NCI-H82 (cell line): Measurements from ENCODE around the gene IQGAP2.
"Not testable (repeated sequence)": the region's sequence is repeated elsewhere in the genome, so short reads cannot be mapped to it uniquely, and the experiment has no call there.

Experiments
- DNase-seq: peaks from one replicate; lab custom pipeline; 2025; lab: John Stamatoyannopoulos, UW

Gene IQGAP2

DNA sequence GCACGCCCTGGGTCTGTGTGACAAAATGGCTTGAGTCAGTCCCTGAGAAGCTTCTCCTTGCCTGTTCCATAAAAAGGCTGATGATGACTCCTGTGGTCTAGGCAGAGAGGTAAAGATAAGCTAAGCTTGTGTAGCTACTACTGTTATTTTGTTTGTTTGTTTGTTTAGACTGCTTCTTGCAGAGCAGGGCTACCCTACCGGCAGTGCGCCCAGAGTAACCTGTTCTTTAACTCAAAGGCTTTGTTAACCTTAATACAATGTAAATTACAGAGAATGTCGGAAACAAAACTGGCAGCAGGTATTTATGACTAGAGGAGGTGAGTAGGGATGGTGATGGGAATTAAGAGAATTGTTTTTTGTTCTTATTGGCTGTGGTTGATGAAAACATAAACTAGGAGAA is 132.5 kb downstream of the IQGAP2 start:
- DNase-seq = no peak

DNA sequence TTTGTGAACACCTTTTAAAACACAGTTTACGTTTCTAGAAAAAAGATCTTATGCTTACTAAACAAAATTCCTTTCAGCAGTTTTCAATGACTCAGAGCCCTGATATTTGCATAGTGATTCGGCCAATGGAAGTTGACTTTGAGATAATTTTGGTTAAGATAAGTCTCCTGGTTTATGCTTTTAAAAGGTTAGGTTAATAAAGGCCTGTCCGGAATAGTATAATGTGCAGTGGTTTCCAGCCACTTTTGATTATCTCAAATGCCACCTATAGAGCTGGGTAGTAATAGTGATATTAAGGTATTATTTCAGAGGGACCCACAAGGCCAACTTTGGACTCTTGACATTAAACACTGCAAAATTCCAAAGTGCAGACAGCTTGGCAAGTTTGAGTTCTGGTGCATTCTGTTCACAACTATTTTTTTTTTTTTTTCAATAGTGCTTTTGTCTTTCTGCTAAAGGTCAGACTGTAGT is 134.0 kb downstream of the IQGAP2 start:
- DNase-seq = no peak

DNA sequence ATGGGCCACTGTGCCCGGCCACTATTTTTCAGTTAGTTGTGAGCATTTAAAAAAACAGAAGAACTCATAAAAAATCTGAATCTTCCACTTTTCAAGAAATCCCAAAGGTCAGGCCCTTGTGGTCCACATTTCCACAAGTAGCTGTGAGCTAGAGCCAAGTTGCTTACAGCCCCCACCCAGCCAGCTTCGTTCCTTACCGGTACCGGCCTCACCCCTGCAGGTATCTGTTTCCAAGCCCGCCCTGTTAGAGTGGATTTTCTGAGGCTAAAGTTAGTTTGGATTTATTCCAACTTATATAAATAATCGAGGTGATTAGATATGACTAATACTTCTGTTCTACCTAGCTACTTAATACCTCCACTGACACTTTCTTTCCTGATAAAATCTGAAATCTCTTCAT is 139.2 kb downstream of the IQGAP2 start:
- DNase-seq = no peak

DNA sequence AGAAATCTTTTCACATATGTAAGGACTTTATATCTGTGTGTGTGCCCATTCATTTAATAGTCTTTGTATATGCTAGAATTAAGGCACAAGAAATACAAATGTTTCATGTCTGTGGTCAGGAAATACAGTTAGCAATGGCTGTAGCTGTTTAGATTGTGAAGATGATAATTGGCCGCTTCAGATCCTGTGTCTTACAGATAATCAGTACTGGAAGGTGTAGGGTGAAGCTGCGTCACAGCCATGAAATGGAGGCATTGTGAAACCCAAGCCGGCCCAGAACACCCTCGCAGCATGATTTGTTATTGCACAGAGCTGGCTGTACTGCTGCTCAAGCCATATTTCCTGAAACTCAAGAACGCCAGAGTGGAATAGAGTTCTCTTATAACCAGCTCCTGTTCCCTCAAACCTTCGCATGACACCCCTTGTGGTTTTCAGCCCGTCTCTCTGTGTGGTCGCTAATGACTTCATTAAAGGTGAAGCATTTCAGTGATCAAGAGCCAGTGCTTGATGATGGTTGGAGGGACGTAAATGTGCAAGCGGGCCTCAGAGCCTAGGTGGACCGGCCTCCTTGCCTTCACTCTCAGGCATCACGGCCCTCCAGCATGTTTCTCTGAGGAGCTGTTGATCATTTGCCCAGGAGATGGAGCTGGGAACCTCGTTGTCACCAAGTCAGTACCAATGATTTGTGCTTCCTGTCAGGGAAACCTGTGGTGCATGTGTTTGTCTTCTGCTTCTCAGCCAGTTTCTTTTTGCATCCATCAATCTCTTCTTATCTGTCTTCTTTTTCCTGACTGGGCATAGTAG is 140.0 kb downstream of the IQGAP2 start:
- peak; percentile 24 for DNase-seq

DNA sequence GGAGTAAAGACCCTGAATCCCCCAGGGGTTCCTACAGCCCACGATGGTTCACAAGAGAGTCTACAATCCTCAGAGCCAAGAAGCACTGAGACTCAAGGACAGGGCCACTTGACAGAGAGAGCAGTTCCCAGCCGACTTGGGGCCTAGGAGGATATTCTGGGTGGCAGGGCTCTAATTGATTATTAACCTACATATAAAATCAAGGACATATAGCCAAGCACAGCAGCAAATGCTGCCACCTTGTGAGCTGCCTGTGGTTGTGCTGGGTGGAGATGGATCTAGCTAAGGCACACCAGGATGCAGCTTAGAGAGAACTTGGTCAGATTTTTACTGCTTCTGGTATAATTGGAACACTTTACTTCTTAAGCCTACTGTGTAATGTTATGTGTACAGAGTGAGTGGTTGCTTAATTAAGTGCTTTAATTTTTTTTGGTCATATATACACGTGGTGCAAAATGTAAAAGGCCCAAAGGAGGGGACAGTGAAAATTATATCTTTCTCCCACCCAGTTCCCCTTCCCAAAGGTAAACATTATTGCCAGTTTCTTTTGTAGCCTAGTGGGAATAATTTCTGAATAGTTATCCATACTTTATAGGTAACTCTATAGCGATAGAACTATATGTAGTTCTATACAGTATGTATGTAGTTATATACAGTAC is 141.3 kb downstream of the IQGAP2 start:
- DNase-seq = peak; percentile 83

DNA sequence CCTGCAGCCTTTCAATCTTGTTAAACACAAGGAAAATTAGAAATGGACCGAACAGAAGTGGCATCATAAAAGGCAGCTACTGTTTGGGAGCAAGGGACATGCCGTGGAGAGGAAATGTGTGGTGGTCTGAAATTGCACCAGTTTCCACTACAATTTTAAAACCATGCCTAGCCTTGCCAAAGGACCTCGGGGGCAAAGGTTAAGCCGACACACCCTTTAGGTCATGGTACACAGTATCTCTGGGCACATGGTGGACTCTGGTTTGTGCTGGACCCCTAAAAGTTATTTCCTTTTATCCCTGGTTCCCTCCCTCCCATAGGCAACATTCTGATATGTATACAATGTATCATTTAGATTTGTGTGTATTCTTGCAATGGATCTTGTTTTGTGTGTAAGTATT is 142.1 kb downstream of the IQGAP2 start:
- no peak for DNase-seq

DNA sequence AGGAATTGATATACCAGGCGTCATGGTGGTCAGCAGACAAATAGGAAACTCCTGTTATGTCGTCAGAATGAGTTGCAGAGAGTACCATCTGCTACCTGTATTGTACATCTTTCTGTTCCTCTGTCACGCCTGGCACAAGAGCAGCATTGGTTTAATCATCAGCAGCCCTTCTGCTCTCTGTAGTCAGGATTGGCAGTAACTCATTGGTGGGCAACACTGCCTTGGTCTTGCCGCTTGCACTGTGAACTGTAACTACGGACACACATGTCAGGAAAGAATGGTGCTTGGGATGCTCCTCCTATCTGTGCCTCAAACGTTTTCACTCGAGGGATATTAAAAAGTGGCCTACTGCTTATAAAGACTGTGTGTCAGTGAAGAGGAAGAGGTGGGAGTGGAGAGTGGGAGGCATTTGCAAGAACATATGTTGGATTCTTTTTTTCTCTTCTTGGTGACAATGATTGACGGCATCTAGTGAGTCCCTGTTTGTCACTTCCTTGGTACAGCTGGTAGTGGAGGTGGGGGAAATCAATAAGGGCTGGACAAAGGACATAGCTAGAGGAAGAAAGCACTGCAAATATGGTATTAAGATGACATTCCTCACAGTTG is 143.5 kb downstream of the IQGAP2 start:
- DNase-seq = peak; percentile 44

DNA sequence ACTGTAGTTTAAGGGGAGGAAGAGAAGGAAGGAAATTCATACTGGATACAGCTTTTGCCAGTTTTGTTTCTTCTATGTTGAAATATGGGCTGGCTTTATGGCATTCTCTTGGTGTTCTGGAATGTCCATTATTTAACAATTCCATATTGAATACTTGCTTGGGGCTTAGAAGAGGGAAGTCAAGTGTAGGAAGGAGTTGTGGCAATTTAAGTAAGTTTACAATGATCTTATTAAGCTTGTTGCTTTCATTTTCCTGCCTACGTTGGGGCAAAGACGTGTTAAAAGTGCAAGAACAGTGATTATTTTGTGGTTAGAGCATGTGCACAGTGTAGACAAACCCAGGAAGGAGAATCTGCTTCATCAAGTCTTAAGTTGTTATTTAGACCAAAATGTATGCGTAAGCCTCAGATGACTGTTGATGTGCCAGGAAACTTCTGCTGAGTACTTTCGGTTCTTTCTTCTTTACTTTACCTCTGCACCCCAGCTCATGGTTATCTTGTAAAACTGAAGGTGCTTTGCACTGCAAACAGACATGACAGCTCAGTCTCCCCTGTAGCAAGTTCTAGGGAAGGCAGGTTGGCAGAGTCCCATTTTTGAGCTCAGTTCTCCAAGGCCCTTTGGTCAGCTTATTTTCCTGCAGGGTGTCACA is 144.3 kb downstream of the IQGAP2 start:
- DNase-seq = no peak

DNA sequence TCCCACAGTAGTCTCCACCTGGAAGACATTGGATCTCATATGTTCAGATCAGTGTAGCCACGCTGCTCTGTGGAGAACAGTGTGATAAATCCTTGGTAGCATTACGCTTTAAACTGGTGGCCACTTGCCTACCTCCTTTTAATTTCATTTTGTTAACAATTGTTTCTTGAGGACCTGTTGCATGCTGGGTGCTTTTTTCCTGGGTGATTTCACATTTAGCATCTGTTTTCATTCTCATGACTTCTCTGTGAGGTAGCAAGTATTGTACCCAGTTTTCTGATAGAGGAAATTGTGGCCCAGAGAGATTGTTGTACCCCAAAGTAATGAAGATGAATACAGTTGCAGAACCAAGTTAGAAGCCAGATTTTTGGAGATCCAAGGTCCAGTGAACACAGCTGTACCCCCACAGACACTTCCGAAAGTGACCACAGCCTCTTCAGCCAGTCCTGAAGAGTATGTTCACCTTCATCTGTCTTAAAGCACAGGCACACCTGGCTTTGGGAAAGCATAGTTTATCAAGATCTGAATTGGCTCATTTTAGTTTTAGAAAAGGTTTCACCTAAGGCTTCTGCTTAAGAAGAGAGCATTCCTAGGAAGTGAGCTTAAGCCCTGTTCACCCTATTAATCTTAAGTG is 144.9 kb downstream of the IQGAP2 start:
- no peak for DNase-seq

DNA sequence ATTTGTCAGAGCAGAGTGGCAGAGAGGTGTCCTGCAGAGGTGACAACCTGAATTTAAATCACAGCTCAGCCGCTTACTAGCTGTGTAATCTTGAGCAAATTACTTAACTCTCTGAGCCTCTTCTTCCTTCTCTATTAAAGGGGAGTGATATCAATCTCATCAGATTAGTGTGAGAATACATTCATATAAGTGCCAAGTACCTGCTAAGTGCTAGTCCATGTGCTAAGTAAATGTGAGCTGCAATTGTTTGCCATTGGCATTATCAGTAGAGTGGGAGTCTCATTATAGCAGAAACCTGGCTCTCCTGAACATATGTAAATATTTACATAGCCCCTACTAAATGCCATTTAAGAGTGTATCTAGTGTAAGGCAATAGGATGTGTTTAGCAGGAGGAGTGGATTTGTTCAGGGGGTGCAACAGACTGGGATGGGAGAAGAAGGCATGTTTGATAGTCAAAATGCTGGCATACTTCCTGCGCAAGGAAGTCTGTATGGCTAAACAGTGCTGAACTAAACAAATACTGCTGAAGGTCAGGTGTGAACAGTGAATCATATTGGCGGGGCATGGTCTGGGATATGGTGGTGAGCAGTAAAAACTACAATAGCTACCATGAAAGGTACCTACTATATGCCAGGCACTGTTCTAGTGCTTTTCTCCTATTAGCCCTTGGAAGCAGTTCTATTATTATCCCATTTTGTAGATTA is 145.6 kb downstream of the IQGAP2 start:
- DNase-seq = peak; percentile 94

DNA sequence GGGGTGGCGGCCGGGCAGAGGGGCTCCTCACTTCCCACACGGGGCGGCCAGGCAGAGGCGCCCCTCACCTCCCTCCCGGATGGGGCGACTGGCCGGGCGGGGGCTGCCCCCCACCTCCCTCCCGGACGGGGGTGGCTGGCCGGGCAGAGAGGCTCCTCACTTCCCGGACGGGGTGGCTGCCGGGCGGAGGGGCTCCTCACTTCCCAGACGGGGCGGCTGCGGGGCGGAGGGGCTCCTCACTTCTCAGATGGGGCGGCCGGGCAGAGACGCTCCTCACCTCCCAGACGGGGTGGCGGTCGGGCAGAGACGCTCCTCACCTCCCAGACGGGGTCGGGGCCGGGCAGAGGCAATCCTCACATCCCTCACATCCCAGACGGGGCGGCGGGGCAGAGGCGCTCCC is 147.8 kb downstream of the IQGAP2 start:
- DNase-seq = not testable (repeated sequence)

DNA sequence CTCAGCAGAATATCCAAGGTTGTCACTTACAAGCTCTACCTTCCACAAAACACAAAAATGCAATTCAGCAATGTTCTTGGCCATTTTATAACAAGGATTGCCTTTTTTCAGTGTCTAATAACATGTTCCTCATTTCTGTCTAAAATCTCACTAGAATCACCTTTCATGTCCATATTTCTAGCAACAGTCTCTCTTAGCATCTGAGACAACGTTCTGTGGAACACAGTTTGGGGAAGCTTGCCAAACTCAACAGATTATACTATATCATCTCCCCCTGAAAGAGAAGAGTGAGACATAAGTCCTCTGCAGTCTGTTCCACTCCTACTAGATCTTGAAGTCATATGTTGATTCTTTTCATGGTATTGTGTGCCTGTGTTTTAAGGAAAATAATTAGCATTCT is 149.5 kb downstream of the IQGAP2 start:
- no peak for DNase-seq

DNA sequence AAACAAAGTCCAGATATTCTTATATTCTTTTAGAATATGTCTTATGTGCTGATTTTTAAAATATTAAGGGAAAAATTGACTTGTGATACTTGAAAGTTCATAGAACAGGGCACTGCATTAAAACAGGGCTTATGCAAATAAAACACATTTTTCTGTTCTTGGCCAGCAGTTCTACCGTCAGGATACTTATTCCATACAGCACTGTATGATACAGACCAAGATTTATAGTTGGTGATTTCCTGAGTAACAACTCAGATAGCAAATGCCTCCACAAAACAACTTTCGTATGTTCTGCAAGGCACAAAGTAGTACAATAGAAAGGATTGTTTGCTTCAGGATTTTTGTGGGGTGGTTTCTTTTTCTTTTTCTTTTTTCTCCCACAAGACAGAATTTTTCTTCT is 150.2 kb downstream of the IQGAP2 start:
- DNase-seq = no peak

DNA sequence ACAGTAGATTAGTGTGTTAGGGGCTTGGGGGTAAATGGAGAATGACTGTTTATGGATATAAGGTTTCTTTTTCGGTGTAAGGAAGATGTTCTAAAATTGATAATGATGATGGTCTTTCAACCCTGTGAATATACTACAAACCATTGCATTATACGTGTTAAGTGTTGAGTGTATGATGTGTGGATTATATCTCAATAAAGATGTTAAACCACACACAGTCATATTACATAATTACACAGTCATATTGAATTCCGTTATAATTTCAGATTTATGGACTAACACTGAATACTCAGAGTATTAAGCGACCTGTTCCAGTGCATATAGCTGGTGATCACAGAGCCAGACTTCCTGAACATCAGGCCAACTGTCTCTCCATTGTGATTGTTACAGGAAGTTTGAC is 152.0 kb downstream of the IQGAP2 start:
- DNase-seq = no peak

DNA sequence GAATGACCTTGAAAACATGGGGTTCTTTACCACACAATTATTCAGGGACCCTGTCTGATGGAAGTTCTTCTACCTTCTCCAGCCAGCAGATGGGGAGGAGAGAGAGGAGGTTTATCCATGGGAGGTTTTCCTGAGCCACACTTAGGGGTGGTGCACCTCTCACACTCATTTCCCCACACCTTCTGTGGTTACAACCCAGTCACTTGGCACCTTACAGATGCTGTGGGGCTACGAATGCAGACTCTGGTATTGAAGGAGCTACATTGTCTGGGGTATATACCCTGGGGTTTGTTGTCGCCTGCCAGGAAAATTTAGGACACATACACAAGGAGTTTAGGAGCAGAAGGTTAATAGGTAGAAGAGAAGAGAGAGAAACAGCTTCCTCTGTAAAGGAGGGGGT is 152.6 kb downstream of the IQGAP2 start:
- no peak for DNase-seq

DNA sequence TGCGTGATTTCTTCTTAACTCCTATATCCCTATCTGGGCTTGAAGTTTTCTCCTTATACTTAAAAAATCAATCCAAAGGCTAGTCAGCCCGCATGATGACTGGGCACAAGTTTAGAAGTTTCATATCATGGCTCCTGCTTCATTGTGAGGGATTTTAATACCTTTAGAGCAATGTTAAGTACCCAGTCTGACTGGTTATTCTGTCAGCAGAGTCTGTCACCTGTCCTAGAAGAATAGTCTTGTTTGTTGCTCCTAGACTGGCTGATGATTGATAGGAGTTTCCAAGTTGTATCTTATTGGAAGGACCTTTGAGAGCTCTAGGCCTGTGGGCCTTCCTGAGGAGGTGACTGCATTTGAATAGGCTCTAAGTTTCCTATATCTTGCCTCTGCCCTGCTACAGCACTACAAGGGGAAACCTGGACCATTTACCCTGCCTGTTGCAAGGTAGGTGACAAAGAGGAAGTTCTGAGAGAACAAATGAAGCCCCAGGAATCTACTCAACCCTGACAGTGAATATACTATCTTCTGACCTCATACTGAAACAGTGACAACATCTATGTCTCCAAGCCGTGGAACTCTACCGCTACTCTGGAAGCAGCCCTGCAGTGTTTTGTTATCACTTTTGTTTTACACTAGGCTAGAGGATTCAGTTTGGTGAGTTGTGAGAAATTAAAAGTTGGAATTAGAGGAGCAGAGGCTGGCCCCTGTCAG is 153.6 kb downstream of the IQGAP2 start:
- no peak for DNase-seq

DNA sequence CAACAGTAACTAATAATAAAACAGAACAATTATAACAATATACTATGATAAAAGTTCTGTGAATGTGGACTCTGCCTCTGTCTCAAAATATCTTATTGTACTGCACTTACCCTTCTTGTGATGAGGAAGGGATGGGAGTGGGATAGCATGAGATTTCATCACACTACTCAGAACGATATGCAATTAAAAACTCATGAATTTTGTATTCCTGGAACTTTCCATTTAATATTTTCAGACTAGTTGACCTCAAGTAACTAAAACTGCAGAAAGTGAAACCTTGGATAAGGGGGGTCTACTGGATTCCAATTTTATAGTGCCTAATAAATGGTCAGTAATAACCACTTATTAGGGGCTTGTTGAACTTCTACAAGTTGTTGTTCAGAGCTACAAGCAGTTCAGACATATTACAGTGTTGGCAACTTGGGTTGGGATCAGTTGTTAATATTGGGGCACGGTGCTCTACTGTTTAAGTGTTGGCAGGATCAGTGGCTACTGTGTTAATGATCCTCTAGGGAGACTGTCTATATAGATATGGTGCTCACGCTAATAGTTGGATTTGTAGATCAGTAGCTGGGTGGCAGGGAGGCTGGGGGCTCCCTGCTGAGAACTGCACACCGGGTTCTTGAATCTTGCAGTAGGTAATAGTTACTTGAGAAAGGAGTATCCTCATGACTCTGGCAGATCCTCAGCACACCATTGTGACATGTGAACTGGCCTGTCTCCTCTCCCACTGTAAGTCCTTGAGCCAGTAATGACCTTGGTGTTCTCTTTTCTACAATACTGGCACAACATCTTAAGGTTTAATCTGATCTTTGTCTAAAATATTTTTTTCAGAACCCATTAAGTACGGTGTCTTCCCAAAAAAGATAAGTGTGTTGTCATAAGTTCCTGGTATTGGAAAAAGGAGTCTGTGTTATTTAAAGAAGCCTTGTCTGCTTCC is 158.1 kb downstream of the IQGAP2 start:
- no peak for DNase-seq

DNA sequence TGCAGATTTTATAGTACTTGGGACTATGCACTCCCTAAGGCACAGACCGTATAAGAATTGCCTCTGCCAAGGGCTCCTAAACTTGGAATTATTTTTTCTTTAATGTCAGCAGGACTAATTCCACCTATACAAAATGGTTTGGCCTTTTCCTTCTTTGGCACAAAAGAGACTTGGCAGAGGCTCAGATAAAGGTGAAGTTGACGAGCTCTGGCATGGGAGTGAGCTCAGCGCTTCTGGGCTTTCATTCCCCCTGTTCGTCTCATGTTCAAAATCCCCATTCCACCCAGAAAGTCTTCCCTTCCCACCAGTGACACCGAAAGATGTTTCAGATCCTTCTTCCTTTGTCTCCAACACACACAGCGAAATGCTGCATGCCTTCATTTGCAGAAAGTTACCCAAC is 158.9 kb downstream of the IQGAP2 start:
- DNase-seq = no peak

DNA sequence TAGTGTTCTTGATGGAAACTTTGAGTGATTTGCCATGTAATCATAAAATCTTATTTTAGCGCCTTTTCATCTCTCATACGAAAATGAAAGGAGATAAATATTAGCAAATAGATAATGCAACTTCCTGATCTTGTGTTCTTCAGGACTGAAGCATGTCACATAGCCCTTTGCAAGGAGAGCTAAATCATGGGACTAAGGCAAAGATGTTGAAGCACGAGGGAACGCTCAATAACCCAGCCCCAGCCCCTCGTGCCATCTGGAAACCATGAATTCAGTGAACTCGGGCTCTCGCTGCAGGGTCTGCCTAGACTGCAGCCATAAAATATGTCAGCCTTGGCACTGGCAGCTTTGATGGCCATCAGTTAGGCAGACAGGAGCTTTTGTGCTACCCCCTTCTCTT is 161.9 kb downstream of the IQGAP2 start:
- DNase-seq = no peak

DNA sequence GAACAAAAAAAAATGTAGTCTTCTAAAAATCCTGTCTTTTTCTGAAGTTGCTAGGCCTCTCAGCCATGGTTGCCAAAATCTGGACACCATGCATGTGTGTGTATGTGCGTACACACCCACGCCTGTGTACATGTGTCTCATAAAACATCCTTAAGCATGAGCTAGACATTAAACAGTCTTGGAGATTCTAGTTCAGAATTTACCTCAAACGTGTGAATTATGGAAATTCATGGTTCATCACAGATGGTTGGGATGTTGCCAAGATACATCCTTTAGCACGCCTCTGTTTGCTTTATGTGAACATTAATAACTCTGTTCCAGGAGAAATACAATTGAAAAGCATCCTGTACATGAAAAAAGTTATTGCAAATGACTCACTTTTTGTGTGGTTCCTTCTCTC is 167.1 kb downstream of the IQGAP2 start:
- DNase-seq = no peak
